Kidney capillary endothelial cell (primary cell): ENCODE results near the gene ZSWIM4.

Experiments used
- DNase-seq: peaks from one replicate; pipeline ENCODE4 v3.0.0-alpha.2; 2018; ENCODE audit warnings: low spot score

ZSWIM4 gene

GRCh38 chr19:13835791-13836723 lies 40.8 kb downstream of the ZSWIM4 start:
- no peak for DNase-seq

- no peak for DNase-seq
Observed at GRCh38 chr19:13838435-13839129, 43.3 kb downstream of the ZSWIM4 start.

DNA sequence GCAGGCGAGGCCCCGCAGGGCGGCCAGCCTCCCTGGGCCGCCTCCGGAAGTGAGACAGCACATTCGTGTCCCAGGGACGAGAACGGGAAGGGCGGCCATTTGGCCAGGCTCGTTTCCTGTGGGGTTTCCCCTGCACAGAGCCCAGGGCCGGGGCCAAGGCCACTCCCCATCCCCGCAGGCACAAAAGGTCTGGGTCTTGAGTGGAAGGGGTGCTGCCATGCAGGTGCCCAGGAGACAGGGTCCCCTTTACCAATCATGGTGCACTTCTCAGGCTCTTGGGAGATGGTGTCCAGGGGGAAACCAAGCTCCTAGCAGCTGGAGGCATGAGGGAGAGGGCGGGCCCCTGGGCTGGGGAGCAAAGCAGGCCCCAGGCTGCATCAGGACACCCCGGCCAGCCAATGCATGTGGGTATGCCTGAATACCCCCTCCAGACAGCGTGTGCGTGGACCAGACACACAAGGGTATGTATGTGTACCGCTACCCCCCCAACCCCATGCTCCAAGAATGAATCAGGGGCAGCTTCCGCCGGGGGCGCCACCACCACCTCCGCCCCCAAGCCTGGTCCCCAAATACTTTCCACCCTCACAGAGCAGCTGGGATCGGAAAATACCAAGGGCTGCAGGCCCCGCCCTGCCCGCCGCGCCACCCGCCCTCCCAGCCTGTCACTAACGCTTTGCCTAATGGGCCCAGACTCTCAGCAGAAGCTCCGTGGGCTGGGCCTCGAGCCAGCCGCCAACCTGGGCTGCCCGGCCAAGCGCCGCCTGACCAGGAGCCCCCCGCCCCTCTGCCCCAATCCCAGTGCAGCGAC lies 44.1 kb downstream of the ZSWIM4 start:
- peak; percentile 85 for DNase-seq

GRCh38 chr19:13839938-13840304 lies 44.7 kb downstream of the ZSWIM4 start:
- DNase-seq = peak; percentile 85

DNA sequence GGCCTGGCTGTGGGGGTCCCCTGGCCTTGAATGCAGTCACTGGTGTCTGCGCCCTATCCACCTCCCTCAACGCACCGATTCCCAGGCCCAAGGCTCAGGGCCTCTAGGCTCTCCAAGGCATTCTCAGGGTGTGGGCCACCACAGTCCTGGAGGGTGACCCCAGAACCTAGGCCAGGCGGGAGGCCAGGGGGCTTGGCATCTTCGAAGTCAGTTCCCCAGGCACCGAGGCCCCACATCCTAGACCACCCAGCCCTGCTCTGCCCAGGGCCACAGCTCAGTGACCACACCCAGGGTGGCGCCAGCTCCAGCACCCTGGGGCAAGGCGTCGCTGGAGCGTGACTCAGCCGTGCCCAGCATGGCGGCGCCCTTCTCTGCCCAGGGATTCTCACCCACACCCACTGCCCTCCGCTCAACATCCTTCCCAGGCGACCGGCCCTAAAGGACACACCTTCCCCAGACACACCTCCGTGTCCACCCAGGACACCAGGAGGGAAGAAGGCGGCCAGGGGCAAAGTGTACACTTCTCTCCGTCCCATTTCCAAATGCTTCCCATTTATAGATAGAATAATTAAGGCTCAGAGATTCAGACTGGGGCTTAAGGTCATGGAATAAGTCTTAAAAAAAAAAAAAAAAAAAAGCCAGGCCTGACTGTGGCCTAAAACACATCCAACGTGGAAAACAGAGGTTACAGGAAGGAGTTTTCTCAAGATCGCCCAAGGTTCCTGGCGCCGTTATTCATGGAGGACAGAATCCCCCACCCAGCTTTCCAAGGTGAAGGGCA lies 45.3 kb downstream of the ZSWIM4 start:
- no peak for DNase-seq

GRCh38 chr19:13841086-13841961 lies 46.1 kb downstream of the ZSWIM4 start:
- DNase-seq = no peak

GRCh38 chr19:13841962-13842290 lies 46.7 kb downstream of the ZSWIM4 start:
- DNase-seq = no peak

DNA sequence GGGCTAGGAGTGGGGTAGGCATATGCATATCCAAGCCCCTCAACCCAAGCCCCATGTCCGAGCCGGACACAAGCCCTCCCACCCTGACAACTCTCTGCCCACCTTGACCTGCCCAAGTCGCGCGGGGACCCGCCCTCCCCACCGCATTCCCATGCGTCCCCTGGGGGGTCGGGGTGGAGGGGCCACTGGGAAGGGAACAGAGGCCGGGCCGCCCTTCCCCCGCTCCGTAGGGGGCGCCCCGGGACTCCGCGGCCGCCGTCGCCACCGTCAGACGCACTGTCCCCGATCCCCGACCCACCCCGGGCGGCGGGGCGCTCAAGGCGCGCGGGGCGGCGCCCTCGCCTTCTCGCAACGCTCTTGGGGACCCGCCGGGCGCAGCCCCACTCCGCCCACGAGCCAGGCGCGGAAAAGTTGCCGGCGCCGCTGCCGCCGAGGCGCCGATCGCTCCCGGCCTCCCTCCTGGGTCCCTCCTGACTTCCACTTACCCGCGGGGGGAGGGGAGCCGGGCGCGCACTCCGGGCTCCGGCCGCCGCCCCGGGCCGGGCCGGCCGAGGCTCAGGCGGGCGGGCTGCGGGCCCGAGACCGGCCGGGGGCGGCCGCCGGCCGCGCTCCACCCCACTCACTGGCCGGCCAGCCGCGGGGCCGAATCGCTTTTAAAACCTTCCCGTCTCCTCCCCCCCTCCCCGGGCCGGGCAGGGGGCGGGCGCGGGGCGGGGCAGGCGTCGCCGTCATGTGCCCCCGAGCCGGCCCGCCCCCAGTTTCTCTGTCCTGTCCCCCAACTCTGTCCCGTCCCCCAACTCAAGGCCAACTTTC lies 47.3 kb downstream of the ZSWIM4 start:
- no peak for DNase-seq

DNA sequence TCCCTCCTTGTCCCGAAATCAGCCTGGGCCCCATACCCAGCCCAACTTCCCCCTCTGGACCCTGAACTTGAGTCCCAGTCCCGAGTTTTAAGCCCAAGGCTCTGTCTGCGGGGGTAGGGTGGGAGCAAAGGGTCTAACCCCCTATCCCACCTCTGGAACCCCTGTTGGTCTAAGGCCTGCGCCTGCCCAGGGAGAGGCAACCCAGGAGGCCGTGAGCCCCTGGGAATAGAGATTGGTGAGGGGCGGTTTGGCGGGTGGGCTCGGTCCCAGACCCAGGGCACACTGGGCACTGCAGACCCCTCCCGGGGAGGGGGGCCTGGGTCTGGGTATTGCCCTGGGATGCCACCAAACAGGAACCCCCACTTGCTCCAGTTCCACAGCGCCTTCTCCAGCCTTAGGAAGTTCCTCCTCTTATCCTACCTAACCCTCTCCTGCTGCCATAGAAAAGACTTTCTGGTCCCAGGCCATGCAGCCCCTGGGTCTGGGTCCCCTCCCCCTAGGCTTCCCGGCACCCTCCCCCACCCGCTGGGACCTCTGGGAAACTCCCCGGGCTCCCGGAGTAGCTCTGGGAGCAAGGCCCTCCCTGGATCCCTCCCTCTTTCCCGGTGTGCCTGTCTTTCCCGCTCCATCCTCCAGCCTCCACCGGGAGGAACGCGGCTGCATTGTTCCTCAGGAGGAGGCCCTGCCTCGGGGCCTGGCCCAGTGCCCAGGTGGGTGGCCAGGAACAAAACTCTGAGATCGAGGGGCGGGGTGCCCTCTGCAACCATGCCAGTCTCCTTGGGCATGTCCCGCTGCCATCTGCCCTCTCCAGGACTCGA lies 48.1 kb downstream of the ZSWIM4 start:
- DNase-seq = no peak

DNA sequence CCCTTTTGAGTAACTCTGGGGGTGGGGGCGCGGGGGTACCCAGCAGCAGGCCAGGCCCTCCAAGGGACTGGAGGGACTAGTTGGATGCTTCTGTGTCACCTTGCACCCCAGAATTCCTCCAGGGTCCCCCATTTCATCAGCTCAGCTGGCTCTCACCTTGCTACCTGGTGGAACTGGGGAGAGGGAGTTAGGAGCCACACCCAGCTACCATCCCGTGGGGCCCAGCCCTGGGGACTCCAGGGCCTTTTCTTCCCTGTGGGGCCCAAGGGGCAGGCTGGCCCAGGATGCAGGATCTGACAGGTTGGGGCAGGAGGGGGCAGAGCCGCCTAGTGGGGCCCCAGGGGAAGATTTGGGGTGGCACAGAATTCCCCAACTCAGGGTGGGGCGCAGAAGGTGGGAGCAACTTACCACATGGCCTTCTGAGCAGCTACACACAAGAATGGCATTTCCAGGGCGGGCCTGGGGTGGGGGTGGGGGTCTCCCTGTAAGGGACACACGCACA lies 48.9 kb downstream of the ZSWIM4 start:
- no peak for DNase-seq

DNA sequence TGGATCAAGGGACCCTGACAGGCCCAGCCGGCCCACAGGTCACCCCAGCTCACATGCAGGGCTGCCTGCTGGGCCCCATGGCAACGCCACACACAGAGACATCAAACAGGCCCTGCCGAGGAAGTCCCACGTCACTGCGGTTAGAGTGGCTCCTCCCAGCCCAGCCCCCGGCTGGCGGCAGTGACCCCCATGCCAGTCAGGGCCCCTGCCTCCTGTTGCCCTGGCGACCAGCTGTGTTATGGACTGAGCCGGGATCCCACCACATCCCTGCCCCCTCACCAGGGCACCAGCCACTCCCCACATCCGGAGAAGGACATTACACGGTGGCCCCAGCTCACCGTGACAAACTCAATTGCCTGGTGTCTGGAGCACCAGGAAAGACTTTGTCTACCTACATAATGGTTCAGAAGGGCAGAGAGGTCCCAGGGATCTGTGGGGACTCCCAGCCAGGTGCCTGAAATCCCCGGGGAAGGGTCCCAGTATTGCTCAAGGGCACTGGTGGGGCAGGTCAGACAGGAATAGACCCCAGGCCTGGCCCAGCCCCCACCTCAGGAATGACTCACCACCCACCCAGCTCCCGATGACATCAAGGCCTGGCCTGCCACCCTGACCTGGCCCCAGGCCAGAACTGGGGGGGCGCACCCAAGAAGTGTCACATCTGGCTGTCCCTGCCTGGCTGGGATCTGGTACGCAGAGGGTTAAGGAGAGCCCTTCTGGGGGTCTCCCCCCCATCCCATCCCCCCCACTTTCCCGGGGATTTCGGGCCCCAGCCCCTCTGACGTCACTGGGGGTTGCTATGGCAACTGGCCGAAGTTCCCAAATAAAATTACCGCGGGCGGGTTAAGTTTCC lies 51.5 kb downstream of the ZSWIM4 start:
- DNase-seq = peak; percentile 98

DNA sequence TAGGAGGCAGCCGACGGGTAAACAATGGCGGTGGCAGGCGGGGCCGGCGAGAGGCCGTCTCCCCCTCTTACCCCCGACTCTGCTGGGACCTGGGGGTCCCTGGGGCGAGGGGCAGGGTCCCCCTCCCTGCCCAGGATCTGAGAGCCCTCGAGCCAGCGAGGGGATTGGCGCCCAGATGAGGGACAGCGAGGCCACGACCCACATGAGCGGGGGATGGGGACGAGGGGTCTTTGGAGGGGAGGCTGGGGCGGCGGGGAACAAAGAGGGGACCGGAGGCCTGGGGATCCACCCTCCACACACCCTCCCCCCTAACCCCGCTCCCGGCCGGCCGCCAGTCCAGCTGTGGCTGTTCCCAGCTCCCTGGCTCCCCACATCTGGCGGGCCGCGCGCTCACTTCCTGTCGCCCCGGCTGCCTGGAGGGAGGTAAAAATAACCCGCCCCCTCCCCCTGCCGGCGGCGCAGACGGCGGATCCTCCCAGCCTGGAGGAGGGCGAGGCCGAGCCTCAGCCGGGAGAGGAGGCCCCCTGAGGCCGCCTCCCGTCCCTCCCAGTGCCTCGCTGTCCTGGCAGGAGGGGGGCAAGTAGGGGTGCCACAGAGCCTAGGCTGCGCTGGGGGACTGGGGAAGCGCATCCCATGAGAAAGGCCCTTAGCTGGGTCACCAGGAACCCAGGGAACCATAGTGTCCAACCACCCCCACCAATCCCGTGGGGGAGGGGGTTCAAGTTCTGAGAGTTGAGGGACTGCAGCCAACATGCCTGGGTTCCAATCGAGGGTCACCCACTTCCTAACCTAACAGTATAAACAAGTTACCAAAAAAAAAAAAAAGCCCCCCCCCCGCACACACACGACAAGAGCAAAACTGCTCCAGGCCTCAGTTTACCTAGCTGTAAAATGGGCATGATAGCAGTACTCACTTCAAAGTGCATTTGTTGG lies 52.4 kb downstream of the ZSWIM4 start:
- DNase-seq = peak; percentile 90

DNA sequence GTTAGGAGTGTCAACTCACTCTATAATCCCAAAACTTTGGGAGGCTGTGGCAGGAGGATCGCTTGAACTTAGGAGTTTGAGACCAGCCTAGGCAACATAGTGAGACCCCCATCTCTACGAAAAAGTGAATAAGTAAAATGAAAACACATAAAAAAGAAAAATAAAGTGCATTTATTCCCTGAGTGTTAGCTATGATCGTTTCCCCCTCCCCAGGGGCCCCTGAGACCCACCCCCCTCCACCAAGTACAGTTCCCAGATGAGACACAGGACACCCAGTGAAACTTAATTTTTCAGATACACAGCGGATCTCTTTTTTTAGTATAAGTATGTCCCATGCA lies 53.1 kb downstream of the ZSWIM4 start:
- DNase-seq = no peak

DNA sequence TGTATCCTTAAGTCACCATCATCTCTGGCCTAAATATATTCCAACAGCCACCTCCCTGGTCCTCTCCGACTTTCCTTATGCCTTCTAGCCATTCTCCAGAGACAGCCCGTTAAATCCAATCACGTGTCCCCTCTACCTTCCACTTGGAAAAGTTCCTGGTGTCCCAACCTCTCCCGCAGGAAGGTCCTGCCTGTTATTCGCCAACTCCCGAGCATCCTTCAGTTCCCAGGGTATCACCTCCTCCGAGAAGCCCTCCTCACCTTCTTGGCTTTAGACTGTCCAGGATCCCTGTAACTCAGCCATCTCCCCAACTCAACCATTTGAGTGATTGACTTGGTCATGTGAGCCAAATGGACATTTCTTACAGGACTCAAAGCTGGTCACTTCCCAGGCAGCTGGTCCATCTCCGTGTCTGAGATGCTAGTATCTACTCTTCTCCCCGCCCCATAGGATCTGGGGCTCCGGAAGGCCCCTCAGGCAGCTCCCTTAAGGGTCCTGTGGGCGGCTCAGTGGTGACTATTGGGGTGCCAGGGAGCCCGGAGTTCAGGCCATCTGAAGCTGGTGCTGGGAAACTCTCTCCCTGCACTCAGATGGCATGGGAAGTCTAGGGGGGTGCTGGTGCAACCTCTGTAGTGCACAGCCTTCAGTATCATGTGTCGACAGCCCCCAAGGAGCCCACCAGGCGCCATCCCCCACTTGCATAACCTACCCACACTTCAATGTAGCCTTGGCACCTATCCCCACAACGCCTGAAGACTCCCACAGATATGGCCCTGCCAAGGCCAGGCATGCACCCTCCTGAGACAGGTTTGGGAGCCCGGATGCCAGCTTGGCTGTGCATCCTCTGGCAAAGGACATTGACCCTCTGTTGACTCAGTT lies 53.8 kb downstream of the ZSWIM4 start:
- DNase-seq = no peak

- peak; percentile 85 for DNase-seq
Observed at GRCh38 chr19:13849991-13850909, 55.0 kb downstream of the ZSWIM4 start.
